GM19240 (cell line): ENCODE results near the gene ZNRF1.
A peak's percentile ranks its signal among the peaks of the same experiment; 100 is the strongest.
"Not testable (repeated sequence)": the region's sequence is repeated elsewhere in the genome, so short reads cannot be mapped to it uniquely, and the experiment has no call there.

Experiments
- DNase-seq: peaks from one replicate; pipeline ENCODE4 v3.0.0; 2011; ENCODE audit warnings: low spot score; ENCODE audit not compliant: insufficient read length

Gene ZNRF1

GRCh38 chr16:75074920-75075687 is 76.3 kb downstream of the ZNRF1 start:
- peak; percentile 81 for DNase-seq

- no peak for DNase-seq
Observed at GRCh38 chr16:75075688-75076268, 77.0 kb downstream of the ZNRF1 start.

DNA sequence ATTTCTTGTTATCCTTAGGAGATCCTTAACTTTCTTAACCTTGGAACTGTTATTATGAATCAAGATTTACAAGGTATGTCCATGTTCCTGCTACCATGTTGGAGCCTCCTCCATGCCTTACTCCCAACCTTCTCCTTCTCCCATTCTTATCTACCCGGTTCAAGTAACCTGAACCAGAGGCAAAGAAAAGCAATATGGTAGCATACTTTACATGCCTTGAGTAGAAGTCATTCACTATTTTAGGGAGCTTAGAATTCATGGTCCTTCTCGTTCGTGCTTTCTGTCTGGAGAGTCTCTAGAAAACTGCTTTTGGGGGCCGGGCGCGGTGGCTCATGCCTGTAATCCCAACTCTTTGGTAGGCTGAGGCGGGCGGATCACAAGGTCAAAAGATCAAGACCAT is 80.1 kb downstream of the ZNRF1 start:
- DNase-seq = no peak

DNA sequence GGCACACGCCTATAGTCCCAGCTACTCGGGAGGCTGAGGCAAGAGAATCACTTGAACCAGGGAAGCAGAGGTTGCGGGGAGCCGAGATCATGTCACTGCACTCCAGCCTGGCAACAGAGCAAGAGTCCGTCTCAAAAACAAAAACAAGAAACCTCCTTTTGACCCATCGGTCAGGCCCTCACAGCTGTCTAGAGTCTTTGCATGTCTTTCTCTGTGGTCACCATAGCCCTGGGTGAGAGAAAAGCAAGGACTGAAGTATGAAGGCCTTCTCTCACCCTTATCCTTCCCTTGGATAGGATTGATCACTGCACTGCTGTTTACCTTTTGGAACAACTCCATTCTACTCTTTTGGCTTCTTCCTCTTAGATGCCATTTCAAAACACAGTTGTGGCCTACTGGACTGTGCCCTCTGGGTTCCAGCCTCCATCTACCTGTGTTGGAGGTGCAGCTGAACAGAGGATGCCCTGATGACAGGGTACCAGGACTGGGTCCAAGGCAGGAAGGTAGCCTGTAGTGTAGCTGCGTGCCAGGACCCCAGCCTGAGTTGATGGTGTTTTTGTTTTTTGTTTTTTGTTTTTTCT is 80.6 kb downstream of the ZNRF1 start:
- DNase-seq = no peak

- no peak for DNase-seq
Observed at GRCh38 chr16:75080205-75081029, 81.6 kb downstream of the ZNRF1 start.

GRCh38 chr16:75081179-75081859 is 82.5 kb downstream of the ZNRF1 start:
- DNase-seq = no peak

DNA sequence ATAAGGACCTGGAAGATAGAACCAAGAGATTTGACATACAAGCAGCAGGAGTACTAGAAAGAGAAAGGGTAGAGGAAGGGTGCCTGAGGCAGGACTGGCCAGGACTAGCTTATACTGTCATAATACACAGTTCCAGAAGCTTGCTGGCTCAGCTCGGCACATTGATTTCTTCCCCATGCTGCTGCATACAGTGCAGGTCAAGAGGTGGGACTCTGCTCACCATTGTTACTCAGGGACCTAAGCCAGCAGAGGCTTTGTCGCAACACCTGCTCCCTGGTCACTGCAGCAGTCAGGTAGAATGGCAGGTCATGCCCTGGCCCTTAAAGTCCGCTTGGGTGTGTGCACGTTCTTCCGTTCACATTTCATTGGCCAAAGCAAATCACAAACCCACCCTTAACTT is 85.0 kb downstream of the ZNRF1 start:
- DNase-seq = no peak

DNA sequence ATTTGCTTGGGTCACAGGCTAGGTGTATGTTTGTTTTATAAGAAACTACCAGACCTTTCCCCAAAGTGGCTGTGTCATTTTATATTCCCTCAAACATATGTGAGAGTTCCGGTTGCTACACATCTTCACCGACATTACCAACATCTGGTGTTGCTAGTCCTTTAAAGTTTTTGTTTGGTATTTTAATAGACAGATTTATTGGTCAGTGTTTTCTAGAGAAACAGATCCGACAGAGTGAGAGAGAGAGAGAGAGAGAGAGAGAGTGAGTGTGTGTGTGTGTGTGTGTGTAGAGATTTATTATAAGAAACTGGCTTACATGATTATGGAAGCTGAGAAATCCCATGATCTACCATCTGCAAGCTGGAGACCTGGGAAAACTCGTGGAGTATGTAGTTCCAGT is 86.7 kb downstream of the ZNRF1 start:
- no peak for DNase-seq

- no peak for DNase-seq
Observed at GRCh38 chr16:75086281-75086680, 87.5 kb downstream of the ZNRF1 start.

DNA sequence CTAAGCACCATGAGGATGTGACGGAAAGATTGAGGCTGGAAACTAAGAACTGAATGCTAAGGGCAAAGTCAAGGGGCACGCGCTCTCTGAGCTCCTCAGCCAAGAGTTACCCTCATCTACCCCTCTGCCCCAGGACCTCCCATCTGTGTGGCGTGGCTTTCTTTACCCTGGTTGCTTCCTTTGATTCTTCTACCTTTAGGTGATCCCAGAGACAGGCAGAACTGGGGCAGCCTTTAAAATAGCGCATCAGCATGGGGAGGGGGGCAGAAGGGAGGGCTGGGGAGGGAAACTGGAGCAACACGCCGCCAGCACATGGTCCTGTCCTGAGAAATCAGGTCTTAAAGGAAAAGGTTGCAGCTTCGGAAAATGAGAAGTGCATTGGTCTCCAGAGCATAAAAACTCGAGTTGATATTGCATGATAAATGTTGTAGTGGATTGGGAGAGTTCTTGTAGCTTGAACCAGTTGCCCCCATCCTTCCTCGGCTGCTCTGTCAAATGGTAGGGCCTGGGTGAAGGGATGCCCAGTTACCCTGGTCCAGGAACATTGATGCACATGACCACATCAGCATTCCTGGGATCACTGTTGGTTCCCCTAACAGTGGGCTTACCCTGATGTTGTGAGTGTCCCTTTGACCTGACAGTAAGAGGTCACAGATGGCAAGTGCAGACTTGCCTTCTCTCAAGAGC is 88.0 kb downstream of the ZNRF1 start:
- DNase-seq = no peak

- DNase-seq = no peak
Observed at GRCh38 chr16:75087375-75087979, 88.7 kb downstream of the ZNRF1 start.

DNA sequence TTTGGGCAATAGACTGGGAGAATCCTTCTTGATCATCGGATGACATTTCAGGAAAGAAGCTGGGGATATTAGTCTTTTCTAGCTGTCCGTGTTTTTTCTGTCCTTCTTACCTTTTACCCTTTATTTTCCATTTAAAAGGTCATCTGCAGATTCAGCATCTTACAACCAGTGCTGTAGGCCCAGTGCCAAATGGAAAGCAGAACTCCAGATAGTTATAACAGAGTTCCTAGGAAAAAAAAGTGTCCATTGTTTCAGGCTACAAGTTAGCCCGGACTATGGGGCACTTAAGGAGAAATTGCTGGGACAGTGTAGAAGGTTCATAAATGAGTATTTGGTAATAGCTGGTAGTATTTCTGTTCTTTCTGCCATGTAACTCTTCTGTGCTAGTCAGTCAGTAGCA is 89.4 kb downstream of the ZNRF1 start:
- no peak for DNase-seq

GRCh38 chr16:75088934-75089333 is 90.1 kb downstream of the ZNRF1 start:
- DNase-seq = no peak

- DNase-seq = no peak
Observed at GRCh38 chr16:75089486-75090202, 90.8 kb downstream of the ZNRF1 start.

DNA sequence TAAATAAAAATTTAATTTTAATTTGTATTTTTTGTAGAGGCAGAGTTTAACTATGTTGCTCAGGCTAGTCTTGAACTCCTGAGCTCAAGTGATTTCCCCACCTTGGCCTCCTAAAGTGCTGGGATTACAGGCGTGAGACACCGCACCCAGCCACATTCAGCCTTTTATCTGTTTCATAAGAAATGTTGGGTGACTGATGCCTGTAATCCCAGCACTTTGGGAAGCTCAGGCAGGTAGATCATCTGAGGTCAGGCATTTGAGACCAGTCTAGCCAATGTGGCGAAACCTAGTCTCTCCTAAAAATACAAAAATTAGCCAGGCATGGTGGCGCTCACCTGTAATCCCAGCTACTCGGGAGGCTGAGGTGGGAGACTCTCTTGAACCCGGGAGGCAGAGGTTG is 92.1 kb downstream of the ZNRF1 start:
- DNase-seq = not testable (repeated sequence)

GRCh38 chr16:75091619-75092018 is 92.8 kb downstream of the ZNRF1 start:
- DNase-seq = not testable (repeated sequence)

DNA sequence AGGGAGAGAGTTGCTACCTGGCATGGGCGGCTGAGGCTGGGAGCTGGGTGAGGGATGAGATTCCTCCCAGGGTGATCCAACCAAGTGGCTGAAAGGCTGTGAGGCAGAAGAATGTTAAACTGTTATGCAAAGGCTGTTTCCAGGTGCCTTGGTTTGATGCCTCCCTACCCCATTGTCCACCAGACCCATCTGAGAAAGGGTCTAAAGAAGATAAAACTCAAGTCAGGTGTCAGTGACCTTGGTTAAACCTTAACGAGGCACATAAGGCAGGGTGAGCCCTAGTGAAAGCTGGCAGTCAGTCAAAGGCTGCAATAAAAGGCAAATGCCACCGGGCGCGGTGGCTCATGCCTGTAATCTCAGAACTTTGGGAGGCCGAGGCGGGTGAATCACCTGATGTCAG is 94.0 kb downstream of the ZNRF1 start:
- no peak for DNase-seq

DNA sequence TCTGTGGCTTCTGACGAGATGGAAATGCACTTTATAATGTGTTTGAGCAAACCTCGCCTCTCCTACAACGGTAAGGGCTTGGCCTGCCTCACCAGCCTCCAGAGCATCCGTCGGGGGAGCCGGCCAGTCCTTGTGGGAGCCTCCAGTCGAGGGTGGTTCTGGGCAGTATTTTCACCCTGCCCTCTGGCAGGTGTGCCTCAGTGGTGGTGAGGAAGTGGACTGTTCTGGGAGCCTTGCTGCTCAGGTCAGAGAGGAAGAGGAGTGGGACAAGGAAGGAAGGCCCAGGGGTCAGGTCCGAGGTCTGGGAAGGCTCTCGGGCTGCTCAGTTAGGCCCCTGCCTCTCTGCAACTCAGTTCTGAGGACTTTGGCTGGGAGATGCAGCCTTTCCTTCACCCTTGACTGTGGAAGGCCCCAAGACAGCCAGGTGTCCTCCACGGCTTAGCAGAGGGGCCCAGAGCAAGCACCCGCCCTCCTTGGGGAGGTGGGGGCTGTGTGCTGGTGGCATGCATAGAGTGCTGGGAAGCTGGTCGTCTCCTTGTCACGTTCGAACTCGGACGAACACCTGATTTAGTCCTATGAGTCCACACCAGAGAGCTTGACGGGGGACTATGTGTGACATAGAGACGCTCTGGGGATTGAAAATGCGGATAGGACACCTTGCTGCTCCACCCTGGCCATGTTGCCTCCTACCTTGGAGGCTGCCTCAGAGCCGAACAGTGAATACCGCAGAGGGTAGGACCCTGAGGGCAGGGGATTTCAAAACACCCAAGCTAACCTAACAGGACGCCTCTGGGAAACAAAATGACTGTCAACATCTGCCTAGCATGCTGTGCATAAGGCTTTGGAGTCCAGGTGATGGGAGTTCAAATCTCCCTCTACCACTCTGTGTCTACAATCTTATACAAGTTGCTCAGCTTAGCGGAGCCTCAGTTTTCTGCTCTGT is 95.0 kb downstream of the ZNRF1 start:
- DNase-seq = no peak

- no peak for DNase-seq
Observed at GRCh38 chr16:75095204-75095621, 96.4 kb downstream of the ZNRF1 start.
